ENCODE measurements around the gene SNORC.
"Not testable (repeated sequence)": the region's sequence is repeated elsewhere in the genome, so short reads cannot be mapped to it uniquely, and the experiment has no call there.

The SNORC gene

DNA sequence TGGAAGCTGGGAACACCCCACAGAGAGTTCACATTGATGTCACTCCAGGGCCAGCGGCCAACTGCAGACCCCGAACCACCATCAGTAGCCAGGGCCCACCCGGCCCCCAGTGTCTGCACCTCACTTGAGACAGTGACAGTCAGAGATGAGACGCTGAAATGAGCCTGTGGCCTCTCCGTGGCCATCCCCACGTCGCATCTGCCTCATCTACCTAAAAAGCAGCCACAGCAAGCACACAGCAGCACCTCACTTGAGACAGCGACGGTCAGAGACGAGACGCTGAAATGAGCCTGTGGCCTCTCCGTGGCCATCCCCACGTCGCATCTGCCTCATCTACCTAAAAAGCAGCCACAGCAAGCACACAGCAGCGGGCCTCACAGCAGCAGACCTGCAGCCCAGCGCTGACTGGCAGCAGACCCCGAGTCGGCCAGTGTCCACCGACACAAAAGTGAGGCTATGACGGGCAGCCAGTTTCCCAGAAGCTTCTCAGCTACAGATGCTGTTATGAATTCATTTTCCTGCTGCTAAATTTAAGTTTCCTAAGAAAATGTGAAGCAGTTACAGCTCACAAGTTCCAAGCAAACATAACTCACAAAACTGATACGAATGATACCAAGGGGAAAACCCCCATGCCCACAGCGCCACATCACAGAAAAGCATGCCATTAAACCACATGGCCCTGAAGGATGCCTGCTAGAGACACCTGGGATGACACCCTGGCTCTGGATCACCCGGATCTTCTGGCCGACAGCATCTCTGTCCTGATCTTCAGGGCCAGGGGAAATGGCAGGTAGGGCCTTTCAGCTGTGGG, 27.7 kb downstream of the SNORC start:
- no peak for DNase-seq

DNA sequence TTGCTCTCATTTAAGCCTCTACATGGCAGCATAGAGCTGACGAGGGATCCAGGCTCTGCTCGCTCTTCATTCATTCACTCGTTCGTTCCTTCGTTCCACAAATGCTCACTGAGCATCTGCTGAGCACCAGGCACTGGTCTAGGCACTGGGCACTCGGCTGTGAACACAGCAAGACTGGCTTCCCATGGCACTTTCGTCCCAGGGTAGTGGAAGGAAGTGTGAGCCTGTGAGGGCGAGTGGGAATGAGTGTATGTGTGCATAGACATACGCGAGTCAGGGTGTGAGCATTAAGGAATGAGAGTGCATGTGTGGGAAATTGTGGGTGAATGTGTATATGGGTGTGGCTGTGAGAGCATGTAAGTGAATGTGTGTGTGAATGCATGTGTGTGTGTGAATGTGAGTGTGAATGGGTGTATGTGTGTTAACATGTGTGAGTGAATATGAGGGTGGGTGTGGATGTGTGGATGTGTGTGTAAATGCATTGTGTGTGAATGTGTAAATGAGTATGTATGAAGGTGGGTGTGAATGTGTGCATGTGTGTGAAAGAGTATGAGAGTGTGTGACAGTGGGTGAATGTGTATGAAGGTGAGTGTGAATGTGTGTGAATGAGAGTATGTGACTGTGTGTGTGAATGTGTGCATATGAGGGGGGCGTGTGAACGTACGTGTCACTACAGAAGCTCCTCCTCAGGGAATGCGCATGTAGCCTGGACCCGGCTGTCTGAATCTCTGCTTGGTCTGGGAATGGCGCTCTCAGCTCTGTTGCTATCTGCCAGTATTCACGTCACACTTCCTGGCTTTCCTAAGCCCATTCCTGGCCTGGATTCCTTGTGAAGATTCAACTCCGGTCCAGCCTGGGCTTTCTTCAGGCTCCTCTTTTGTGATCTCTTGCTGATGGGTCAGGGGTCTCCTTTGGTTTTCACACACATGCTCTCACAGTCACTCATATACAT, 28.8 kb downstream of the SNORC start:
- DNase-seq, result no peak

DNA sequence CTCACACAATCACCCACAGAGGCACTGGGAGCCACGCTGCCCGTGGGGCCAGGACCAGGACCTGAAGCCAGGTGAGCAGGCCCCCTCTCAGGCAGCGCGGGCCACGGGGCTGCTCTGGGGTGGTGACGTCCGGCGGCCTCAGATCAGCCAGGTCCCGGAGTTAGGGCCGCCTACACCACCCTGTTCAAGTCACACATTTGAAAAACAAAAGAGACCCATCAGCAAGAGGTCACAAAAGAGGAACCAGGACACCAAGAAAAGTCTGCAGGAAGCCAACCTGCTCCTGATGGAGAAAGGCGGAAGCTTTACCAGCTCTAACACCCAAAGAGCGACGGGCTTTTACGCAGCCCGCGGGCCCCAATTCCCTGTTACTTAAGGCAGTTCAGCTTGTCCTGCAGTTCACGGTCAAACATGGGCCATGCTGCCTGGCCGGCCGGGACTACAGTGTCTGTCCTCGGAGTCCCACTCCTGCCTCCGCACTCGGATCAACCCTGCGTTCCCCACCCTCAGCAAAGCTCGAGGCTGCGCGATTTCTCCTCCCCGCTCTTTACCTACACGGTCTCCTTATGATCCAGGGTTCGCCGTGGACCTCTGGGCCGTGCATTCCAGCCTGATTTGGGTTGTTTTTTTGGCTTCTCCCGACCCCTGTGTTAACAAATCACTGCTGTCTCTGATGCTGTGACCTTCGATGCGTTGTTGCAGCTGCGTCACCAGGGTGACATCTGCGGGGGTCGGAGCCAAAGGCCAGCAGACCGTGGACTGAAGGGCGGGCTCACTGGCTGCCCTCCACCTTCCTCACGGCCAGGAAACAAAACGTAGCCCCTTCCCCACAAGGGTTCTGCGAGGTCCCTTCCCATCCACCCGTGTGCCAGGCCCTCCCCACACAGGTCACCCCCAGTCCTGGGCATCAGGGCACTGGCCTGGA, 31.0 kb downstream of the SNORC start:
- no peak for DNase-seq

DNA sequence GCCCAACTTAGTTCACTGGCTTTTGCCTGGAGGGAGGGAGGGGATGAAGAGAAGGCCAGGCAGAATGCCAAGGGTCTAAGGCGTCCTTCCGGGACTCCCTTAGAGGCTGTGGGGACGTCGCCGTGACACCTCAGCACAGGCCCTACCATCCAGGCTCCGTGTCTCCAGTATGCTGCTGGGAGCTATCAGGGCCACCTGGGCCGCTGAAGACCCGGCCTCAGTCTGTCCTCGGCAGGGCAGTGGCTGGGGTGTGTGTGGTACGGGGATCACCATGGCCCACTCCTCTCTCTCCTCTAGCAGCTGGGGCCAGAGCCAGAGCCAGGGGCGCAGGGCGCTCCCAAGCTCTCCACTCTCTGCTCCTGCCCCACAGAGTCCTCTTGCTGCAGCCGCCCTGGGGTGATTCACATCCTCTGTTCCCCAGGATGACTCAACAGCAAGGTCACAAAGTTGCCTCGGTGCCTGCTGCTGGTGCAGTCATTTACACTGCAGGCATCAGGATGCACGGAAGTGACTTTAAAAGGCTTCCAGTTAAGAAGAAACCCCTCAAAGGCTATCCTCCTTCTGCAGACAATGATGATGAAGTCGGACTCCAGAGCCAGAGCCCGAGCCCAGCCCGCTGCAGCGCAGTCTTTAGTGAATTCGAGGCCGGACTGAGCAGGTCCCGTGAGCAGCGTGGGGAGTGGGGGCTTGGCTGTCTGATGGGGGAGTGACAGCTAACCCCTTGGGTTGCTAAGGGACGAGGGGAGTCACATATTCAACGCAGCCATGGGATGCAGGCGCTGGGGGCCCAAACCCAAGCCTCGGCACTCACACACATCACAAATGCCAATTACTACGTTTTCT, 31.9 kb downstream of the SNORC start:
- no peak for DNase-seq

DNA sequence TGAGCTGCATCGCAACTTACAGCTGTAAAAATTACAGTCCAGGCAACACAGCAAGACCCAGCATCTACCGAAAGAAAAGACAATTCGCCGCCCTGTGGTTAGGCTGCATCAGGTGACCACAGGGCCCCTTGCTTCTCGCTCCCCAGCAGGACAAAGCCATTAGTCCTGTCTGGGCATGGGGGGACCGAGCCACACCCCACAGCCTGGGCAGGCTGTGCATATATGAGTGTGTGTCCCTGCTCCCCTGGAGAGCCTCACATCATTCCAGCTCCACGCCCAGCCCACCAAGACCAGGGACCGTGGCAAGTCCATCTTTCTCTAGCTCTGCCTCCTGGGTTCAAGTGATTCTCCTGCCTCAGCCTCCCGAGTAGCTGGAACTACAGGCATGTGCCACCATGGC, 33.9 kb downstream of the SNORC start:
- no peak for DNase-seq

DNA sequence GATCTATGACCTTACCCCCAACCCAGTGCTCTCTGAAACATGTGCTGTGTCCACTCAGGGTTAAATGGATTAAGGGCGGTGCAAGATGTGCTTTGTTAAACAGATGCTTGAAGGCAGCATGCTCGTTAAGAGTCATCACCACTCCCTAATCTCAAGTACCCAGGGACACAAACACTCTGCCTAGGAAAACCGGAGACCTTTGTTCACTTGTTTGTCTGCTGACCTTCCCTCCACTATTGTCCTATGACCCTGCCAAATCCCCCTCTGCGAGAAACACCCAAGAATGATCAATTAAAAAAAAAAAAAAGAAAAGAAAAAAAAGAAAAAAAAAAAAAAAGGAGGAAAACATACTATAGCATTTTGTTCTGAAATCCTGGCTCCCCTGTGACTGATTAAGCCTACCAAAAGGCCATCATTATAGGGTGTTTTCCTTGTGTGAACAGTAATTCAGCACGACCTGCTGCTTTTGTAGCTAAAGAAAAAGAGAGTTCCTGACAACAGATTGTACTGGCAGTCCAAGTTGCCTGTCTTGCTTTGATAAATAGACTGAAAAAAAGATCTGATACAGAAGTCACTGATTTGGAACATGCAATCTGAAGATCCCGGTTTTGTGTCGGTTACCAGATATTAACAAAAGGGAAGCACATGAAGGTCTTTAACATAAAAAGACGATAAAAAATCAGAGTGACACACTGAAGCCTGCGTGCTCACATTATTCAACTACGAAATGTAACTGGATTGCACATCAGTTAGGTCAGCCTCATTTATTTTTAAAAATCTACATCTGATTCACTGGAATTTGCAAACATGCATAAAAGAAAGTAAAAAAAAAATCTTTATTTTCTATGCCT, 37.0 kb downstream of the SNORC start:
- DNase-seq, result not testable (repeated sequence)

DNA sequence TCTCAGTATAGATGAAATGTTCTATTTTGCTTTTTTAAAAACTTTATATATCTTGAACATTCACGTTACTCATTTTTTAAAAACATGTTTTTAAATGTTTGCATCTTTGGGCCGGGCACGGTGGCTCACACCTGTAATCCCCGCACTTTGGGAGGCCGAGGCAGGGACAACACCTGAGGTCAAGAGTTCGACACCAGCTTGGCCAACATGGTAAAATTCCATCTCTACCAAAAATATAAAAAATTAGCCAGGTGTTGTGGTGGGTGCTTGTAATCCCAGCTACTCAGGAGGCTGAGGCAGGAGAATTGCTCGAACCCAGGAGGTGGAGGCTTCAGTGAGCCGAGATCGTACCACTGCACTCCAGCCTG, 37.6 kb downstream of the SNORC start:
- DNase-seq, result not testable (repeated sequence)

DNA sequence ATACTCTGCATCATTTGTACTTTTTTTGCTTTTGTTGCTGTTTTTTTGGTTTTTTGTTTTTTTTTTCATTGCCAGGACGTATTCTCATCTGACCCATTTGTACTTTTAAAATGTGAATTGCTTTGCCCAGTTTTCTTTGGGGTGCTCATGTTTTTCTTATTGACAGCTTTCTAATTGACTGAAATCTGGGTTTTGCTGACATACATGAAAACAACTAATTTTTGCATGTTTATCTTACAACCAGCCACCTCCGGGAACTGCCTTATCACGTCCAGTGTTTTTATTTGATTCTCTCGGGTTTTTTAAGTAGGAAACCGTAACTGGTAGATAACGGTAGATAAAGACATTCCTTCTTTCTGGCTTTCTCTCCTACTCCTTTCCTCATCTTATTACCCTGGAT, 38.6 kb downstream of the SNORC start:
- DNase-seq, result no peak

DNA sequence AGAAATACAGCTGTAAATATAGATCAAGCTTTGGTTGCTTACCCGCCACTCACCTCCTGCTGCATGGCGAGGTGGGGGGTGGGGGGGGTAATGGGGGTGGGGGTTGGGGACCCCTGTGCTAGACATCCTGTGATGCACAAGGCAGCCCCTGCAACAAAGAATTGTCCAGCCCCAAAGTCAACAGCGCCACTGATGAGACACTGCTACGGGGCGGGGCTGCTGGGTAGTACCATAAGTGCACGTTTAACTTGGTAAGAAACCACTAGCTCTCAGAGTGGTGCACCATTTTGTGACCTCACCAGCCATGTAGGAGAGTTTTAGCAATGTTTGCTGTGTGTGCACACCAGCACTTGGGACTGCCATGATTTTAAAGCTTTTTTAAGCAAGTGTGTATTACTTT, 40.3 kb downstream of the SNORC start:
- DNase-seq, result no peak

DNA sequence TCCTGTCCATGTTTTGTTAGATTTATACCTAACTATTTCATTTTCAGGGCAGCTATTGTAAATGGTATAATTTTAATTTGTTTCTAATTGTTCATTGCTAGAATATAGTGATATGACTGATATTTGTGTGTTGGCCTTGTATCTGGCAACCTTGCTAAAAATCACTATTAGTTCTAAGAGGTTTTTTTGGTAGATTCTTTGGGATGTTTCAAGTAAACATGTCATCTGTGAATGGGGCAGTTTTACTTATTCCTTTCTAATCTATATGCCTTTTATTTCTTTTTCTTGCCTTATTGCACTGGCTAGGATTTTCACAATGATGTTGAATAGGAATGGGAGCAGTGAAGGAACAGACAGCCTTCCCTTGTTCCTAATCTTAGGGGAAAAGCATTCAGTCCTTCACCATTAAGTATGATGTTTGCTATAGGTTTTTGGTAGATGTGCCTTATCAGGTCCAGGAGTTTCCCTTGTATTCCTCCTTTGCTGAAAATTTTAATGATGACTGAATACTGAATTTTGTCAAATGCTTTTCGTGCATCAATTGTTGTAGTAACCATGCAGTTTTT, 41.7 kb downstream of the SNORC start:
- DNase-seq, result no peak

DNA sequence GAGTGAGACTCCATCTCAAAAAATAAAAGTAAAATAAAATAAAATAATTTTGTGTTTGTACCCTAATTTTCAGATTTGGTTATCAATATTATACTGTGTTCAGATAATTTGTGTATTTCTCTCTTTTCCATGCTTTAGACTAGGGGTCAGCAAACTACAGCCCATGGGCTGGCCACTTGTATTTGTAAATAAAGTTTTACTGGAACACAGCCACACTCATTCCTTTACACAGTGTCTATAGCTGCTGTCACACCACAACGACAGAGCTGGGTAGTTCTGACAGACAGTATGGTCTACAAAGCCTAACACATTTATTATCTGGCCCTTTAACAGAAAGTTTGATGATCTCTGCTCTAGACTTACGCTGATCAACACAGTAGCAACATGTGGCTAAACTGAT, 43.8 kb downstream of the SNORC start:
- no peak for DNase-seq

DNA sequence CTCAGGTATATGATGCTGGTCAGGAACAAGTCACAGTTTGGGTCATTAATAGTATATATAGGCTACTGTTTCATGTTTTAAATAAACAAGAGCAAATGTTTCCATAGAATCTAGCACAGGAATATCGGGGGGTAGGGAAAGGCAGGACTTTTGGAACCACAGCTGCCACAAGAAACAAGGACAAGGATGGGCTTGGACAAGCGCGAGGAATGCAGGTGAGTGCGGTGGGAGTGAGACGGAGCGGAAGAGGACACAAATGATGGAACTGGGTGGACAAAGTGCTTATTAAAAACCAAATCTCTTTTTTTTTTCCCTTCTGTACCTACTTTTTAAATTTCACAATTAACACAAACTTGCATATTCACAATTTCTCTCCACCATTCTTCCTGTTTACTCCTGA, 49.1 kb downstream of the SNORC start:
- DNase-seq, result no peak

DNA sequence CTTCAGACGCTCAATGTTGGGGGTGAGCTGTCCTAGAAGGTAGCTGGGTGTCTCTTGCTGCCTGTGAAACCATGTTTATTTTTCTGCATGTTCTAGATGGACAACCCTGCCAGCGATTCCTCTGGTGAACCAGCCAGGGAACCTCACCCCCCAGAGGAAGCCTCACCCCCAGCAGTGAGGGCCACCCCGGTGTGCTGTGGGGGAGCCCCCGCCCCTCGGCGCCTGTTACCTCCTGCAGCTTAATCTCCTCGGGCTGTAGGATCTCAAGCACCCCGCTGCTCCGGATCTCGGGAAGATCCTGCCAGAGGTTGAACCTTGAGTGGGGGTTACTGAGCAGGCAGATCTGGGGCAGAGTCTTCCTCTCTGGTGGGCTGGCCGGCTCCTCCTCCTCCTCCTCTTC, 50.0 kb downstream of the SNORC start:
- DNase-seq, result no peak

DNA sequence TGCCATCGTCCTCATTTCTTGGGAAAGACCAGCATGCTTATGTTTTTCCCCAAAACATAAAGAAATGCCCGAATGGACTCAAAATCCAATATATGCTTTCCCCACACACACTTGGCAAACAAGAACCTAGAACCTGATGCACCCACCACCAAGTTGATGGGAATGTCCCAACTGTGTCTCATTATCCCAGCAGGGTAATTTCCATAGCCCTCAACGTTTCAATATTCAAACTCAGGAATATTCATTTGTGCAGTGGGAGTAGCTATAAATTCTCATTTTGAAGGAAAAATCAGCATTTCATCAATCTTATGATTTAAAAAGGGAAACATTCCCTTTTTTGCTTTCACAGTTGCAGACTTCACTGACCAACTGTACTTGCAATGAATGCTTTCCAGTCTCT, 50.7 kb downstream of the SNORC start:
- DNase-seq, result no peak

DNA sequence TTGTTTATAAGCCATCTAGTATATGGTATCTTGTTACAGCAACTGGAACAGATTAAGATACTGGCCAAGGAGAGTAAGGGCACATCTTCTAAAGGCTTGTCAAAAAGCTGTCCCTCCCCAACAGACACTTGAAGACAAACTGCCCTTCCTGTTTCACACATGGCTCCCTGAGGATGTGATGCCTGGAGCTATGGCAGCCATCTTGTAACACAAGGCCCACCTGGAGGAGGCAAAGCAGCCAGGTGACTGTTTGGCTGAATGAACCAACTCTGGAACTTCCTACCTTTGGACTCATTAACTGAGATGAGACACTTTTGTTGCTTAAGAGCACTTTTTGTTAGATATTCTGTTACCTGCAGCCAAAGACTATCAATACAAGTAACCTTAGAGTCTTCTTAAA, 54.4 kb downstream of the SNORC start:
- DNase-seq, result no peak

DNA sequence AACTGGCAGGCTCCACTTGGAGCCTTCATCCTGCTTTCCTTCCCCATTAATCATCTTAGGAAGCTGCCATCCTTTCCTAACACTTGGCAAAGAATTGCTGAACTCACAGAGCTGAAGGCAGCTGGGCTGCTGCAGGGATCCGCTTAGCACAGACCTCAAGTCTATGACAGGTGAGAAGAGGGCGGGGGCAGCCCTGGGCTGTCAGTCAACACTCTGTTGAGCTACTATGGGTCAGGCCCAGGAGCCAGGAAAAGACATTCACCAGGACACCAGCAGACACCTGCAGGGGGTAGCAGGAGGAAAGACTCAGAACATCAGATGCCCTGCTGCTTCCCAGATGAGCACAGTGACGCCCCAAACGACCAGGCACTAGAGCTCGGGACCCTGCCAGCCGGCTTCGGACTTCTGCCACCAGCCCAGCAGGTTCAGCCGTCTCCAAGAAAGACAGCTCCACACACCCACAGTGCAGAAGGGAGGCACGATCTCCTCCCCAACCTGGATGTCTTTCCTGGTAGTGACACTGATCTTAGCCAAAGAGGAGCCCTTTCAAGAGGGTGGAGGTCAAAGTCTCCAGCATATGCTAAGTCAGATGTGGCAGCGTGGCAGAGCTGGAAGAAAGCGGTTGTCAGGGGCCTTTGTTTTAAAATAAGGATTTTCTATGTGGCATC, 55.2 kb downstream of the SNORC start:
- DNase-seq, result no peak

DNA sequence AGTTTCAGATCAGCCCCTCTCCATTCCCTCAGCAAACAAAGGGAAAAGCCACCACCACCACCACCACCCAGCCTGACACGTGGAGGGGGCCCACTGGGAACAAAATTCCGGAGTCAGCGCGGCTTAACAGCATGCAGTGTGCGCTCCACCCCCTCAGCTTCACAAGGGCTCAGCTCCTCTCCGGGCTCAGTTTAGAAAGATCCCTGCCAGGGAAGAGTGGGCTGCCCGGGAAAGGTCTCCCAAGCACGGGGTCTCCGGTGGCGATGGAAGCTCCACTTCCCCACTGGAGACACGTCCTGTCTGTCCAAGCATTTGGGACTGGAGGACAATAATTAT, 55.7 kb downstream of the SNORC start:
- DNase-seq, result no peak

DNA sequence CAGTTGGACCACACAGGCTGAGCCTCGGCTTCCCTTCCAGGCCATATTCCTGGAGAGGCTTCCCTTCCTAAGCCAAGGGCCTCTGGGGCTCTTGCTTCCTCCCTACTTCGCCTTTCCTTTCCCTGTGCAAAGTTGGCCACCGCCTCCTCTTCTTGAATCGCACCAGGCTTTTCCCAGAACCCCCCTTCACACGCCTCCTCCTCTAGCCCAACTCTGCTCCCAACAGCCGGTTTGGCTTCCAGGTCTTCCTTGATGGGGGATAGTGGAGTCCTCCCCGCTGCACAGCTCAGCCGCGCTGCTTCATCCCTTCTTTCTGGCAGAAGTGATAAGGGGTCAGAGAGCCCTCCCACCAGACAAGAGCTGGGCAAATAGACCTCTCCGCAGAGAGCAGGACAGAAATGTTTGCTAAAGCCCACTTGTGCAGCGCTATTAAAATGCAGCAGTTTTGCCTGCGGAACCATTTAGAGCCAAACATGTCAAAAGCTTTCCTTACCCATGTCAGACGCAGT, 56.4 kb downstream of the SNORC start:
- no peak for DNase-seq

DNA sequence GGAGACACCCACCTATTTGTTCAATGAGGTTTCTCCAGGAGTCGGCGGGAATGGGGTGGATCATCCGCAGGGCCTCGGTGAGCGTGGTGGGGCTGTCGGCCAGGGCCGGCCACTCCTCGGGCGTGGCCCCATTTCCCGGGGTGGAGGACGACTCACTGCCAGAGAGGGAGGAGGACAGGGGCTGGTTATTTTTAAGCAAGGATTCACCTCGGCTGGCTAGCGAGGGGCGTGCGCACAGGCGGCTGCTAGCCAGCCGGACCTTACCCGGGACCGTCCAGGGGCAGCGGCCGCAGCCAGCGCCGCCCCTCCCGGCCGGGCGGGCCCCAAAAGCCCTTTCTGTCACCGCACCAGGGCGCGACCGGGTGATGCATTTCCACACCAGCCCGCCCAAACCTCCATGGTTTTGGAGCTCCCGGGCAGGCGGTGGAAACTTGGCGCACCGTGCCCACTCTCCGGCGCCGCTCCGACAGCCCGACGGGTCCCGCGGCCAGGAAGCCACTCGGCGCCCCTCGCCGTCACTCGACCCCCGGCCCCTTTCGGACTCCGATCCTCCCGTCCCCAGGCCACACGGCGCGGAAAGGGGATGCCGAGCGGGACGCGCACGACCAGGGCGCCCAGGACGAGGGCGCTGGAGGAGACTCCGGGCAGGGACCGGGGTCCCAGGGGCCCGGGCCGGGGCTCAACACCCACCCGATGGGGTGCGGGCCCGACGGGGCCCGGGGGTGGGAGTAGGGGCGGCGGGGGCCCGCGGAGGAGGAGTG, 57.1 kb downstream of the SNORC start:
- DNase-seq, result no peak

All from NCI-H1105 (cell line).